ENCODE results near the gene STEAP4. TPM values are rescaled to one million over a fixed set of nuclear protein-coding genes. Genes with fewer than 3 reads are reported as not detected.

The STEAP4 gene
- polyA plus RNA-seq, 2 of the 4 experiments (the other 2 are of a cell fraction): not detected

DNA sequence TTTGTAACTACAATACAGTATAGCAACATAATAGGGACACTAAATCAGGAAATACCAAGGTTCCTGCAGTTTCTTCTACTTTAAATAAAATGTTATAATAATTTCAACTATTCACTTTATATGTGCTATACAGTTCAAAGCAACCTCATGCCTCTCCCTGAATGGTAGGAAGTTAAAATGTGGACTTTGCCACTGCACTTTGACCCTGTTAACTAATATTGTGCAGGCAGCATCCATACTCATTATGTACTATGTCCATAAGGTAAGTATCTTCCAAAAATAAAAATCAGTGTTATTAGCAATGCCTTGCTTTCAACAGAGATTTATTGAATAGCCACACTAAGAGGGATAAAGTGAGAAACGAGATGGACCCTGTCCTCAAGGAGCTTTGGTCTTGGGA lies 4.8 kb downstream of the STEAP4 start (continued):
- TF ChIP-seq, protein P1, sequence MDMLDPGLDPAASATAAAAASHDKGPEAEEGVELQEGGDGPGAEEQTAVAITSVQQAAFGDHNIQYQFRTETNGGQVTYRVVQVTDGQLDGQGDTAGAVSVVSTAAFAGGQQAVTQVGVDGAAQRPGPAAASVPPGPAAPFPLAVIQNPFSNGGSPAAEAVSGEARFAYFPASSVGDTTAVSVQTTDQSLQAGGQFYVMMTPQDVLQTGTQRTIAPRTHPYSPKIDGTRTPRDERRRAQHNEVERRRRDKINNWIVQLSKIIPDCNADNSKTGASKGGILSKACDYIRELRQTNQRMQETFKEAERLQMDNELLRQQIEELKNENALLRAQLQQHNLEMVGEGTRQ (IDR thresholded peaks at IDR 0.05): no peak

DNA sequence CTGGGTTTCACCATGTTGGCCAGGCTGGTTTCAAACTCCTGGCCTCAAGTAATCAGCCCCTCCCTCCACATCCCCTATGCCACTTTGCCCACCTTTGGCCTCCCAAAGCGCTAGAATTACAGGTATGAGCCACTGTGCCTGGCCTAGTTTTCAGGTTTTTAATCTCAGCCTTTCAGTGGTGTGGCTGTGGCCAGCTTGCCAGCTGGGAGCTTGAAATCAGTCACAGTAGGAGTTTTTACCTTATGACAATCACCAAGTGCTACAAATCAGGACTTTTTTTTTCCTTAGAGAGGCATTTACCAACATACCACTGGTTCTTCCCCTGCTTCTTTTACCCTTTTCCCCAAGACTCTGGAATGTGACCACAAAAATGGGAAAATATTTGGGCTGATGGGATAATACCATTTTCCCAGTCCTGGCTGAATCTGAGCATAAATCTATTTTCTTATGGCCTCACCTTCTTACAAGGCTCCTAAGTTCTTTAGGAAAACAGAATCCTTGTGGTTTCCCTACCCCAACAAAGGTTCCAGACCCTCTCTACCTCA lies 6.2 kb downstream of the STEAP4 start:
- POLR2A ChIA-PET: no interaction called here
- CTCF ChIA-PET: no interaction called here
- DNase-seq (ENCODE audit: low read depth in 1 of 2, low spot score in 1 of 2): no peak
- ATAC-seq: no peak
- FAIRE-seq: no peak
- WGBS (ENCODE audit: missing lambda C conversion rate): 17% methylated on average over 1 of the region's 1 CpG
- H3K27ac ChIP-seq: no peak overlapping the region
- no peak overlapping the region for H3K4me2 ChIP-seq
- TF ChIP-seq POLR2AphosphoS2 (conservative IDR thresholded peaks at IDR 0.05; ENCODE audit: low read length) (no peak), HOXA7 (CRISPR knock-in tag; IDR thresholded peaks at IDR 0.05) (no peak), ZSCAN20 (CRISPR knock-in tag; IDR thresholded peaks at IDR 0.05) (no peak), JUN (IDR thresholded peaks at IDR 0.05) (no peak), NPAS2 (CRISPR knock-in tag; IDR thresholded peaks at IDR 0.05; ENCODE audit: borderline replicate concordance) (no peak), RFX5 (IDR thresholded peaks at IDR 0.05) (no peak), CHD2 (IDR thresholded peaks at IDR 0.05; ENCODE audit: low read length, partially characterized antibody) (no peak), ZC3H11A (IDR thresholded peaks at IDR 0.05) (no peak), HOXB13 (CRISPR knock-in tag; IDR thresholded peaks at IDR 0.05; ENCODE audit: low read depth) (no peak)
- TF ChIP-seq, protein P2, sequence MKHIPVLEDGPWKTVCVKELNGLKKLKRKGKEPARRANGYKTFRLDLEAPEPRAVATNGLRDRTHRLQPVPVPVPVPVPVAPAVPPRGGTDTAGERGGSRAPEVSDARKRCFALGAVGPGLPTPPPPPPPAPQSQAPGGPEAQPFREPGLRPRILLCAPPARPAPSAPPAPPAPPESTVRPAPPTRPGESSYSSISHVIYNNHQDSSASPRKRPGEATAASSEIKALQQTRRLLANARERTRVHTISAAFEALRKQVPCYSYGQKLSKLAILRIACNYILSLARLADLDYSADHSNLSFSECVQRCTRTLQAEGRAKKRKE (CRISPR knock-in tag; IDR thresholded peaks at IDR 0.05; ENCODE audit: low read depth): no peak
- TF ChIP-seq, protein P3, sequence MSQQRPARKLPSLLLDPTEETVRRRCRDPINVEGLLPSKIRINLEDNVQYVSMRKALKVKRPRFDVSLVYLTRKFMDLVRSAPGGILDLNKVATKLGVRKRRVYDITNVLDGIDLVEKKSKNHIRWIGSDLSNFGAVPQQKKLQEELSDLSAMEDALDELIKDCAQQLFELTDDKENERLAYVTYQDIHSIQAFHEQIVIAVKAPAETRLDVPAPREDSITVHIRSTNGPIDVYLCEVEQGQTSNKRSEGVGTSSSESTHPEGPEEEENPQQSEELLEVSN (IDR thresholded peaks at IDR 0.05; ENCODE audit: borderline replicate concordance, low read depth): no peak
- TF ChIP-seq, protein P4, sequence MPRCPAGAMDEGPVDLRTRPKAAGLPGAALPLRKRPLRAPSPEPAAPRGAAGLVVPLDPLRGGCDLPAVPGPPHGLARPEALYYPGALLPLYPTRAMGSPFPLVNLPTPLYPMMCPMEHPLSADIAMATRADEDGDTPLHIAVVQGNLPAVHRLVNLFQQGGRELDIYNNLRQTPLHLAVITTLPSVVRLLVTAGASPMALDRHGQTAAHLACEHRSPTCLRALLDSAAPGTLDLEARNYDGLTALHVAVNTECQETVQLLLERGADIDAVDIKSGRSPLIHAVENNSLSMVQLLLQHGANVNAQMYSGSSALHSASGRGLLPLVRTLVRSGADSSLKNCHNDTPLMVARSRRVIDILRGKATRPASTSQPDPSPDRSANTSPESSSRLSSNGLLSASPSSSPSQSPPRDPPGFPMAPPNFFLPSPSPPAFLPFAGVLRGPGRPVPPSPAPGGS (IDR thresholded peaks at IDR 0.05): no peak
- TF ChIP-seq, protein P5, sequence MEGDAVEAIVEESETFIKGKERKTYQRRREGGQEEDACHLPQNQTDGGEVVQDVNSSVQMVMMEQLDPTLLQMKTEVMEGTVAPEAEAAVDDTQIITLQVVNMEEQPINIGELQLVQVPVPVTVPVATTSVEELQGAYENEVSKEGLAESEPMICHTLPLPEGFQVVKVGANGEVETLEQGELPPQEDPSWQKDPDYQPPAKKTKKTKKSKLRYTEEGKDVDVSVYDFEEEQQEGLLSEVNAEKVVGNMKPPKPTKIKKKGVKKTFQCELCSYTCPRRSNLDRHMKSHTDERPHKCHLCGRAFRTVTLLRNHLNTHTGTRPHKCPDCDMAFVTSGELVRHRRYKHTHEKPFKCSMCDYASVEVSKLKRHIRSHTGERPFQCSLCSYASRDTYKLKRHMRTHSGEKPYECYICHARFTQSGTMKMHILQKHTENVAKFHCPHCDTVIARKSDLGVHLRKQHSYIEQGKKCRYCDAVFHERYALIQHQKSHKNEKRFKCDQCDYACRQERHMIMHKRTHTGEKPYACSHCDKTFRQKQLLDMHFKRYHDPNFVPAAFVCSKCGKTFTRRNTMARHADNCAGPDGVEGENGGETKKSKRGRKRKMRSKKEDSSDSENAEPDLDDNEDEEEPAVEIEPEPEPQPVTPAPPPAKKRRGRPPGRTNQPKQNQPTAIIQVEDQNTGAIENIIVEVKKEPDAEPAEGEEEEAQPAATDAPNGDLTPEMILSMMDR (IDR thresholded peaks at IDR 0.05): no peak
- H3K4me3 ChIP-seq: no peak overlapping the region
- H3K9me3 ChIP-seq: no peaks in the 10 kb centered on the region
- no peaks in the 10 kb centered on the region for H3K4me1 ChIP-seq

DNA sequence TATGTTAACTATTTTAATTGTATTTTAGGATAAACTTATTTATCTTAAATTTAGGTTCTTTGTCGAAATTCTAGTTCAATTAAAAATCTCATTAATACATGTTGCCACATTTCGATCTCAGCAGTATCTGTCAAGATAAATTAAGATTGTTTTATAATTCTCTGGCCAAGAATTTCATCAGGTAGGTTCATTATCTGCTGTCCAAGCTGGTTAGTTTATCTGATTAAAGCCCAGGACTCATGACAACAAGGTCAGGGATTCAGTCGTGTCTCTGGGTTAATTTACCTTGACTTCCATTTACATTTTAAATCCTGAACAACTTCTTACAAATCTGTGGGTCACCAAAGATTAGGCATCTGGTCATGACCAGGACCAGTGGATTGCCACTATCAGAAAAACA lies 7.6 kb downstream of the STEAP4 start:
- no peak overlapping the region for H3K27ac ChIP-seq
- H3K4me2 ChIP-seq: no peak overlapping the region
- DNase-seq (ENCODE audit: low read depth in 1 of 2, low spot score in 1 of 2) (no peak), FAIRE-seq (no peak), ATAC-seq (no peak)
- TF ChIP-seq JUN (IDR thresholded peaks at IDR 0.05): no peak
- ChIA-PET CTCF (no interaction called here), POLR2A (no interaction called here)
- no peaks in the 10 kb centered on the region for H3K4me1 ChIP-seq
- no peak overlapping the region for H3K4me3 ChIP-seq
- WGBS (ENCODE audit: missing lambda C conversion rate): 5% methylated on average over 3 of the region's 3 CpGs
- H3K9me3 ChIP-seq: no peaks in the 10 kb centered on the region

DNA sequence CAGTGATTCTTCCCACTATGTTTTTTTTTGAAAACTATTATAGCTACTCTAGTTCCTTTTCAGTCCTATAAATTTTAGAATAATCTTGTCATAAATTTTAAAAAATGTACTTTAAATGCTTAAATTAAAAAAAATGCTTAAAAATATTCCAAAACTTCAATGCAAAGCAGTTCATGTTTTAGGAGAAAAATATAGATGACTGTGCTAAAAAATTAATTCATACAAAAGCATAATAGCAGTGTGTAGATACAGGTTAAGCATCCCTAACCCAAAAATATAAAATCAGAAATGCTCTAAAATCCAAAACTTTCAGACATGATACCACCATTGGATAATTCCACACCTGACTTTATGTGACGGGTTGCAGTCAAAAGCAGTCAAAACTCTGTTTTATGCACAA lies 12.8 kb downstream of the STEAP4 start:
- no peak for FAIRE-seq
- Histone ChIP-seq H3K4me1 (no peaks in the 10 kb centered on the region), H3K4me2 (no peak overlapping the region), H3K27ac (no peak overlapping the region), H3K9me3 (no peaks in the 10 kb centered on the region), H3K4me3 (no peak overlapping the region)
- 89% methylated on average over 1 of the region's 1 CpG for WGBS (ENCODE audit: missing lambda C conversion rate)
- DNase-seq (ENCODE audit: low read depth in 1 of 2, low spot score in 1 of 2): no peak
- ATAC-seq: no peak
- ChIA-PET POLR2A (no interaction called here), CTCF (no interaction called here)
- no peak for TF ChIP-seq HDAC2 (IDR thresholded peaks at IDR 0.05)
- no peak for TF ChIP-seq JUN (IDR thresholded peaks at IDR 0.05)
- TF ChIP-seq POLR2AphosphoS2 (conservative IDR thresholded peaks at IDR 0.05; ENCODE audit: low read length): no peak
- TF ChIP-seq, protein P6, sequence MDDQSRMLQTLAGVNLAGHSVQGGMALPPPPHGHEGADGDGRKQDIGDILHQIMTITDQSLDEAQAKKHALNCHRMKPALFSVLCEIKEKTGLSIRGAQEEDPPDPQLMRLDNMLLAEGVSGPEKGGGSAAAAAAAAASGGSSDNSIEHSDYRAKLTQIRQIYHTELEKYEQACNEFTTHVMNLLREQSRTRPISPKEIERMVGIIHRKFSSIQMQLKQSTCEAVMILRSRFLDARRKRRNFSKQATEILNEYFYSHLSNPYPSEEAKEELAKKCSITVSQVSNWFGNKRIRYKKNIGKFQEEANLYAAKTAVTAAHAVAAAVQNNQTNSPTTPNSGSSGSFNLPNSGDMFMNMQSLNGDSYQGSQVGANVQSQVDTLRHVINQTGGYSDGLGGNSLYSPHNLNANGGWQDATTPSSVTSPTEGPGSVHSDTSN (IDR thresholded peaks at IDR 0.05): no peak
- TF ChIP-seq ZNF302 (CRISPR knock-in tag; IDR thresholded peaks at IDR 0.05): no peak
- TF ChIP-seq FOXS1 (CRISPR knock-in tag; IDR thresholded peaks at IDR 0.05): no peak
- no peak for TF ChIP-seq SREBF2 (IDR thresholded peaks at IDR 0.05)
- no peak for TF ChIP-seq BHLHE40 (IDR thresholded peaks at IDR 0.05; ENCODE audit: low read depth, low read length)
- TF ChIP-seq EP300 (IDR thresholded peaks at IDR 0.05): no peak
- TF ChIP-seq, protein P5 (IDR thresholded peaks at IDR 0.05): no peak
- no peak for TF ChIP-seq TP53 (CRISPR knock-in tag; IDR thresholded peaks at IDR 0.05)
- TF ChIP-seq, protein P1 (IDR thresholded peaks at IDR 0.05): no peak

Data from A549 (cell line).